SK-N-SH (cell line): ENCODE measurements around the gene RBBP8NL. TPM values are rescaled to one million over a fixed set of nuclear protein-coding genes. Genes with fewer than 3 reads are reported as not detected.

Experiments
- CTCF ChIA-PET: fragments of 300-600, 350-600 bp; formaldehyde crosslinking; extraction: SDS; loops from one replicate; lab custom pipeline; 2021; lab: Yijun Ruan, JAX
- POLR2A ChIA-PET: fragments of 350-600 bp; sonication (Branson Sonifier 250); formaldehyde crosslinking; extraction: SDS; loops from one replicate; lab custom pipeline; 2020; ENCODE audit warnings: antibody characterized with exemption, inconsistent platforms; lab: Yijun Ruan, JAX
- DNase-seq: peaks from one replicate; pipeline ENCODE4 v3.0.0; 2012
- H2AFZ ChIP-seq: fragments of 200-600 bp; sonication (generic); 2 replicates; pipeline ENCODE4 v1.8.1; 2016; ENCODE audit warnings: antibody characterized with exemption, mild to moderate bottlenecking, low read depth
- H3F3A ChIP-seq: fragments of 200-600 bp; sonication (generic); replicated peaks from 2 replicates; pipeline ENCODE3; 2016; ENCODE audit warnings: antibody characterized with exemption, mild to moderate bottlenecking; ENCODE audit not compliant: insufficient read depth
- H3K27ac ChIP-seq, 2 experiments: fragments of 200-500 bp in 1 of 2; fragments of 200-600 bp in 1 of 2; sonication (Bioruptor generic) in 1 of 2; sonication (generic), shearing (Covaris generic) in 1 of 2; 2 replicates each; pipeline versions ENCODE4 v1.5.1 to v1.6.1; 2014 to 2016; ENCODE audit warnings: low read depth in 2 of 2, inconsistent platforms in 1 of 2, low read length in 1 of 2, mild to moderate bottlenecking in 1 of 2, mixed read lengths in 1 of 2
- H3K27me3 ChIP-seq: fragments of 200-600 bp; sonication (generic), shearing (Covaris generic); 2 replicates; pipeline ENCODE4 v1.6.1; 2016; ENCODE audit warnings: mixed run types; ENCODE audit not compliant: insufficient read depth
- H3K36me3 ChIP-seq, 2 experiments: fragments of 200-500 bp in 1 of 2; fragments of 200-600 bp in 1 of 2; sonication (Bioruptor generic) in 1 of 2; sonication (generic) in 1 of 2; replicated peaks in 1 of 2; 2 replicates each; pipeline versions ENCODE3 to v1.5.1; 2014 to 2016; ENCODE audit warnings: low read length in 1 of 2, mild to moderate bottlenecking in 1 of 2; ENCODE audit not compliant: insufficient read depth in 2 of 2, control insufficient read depth in 1 of 2
- H3K4me1 ChIP-seq, 2 experiments: fragments of 200-500 bp in 1 of 2; fragments of 200-600 bp in 1 of 2; sonication (Bioruptor generic) in 1 of 2; sonication (generic), shearing (Covaris generic) in 1 of 2; 2 replicates each; pipeline versions ENCODE4 v1.5.1 to v1.6.1; 2014 to 2016; ENCODE audit warnings: low read depth in 1 of 2, low read length in 1 of 2, mixed run types in 1 of 2; ENCODE audit not compliant: insufficient read depth in 2 of 2, control insufficient read depth in 1 of 2
- H3K4me2 ChIP-seq: fragments of 200-600 bp; sonication (generic), shearing (Covaris generic); 2 replicates; pipeline ENCODE4 v1.6.1; 2017; ENCODE audit warnings: mixed run types
- H3K4me3 ChIP-seq, 2 experiments: fragments of 200-500 bp in 1 of 2; fragments of 200-600 bp in 1 of 2; sonication (Bioruptor generic) in 1 of 2; sonication (generic), shearing (Covaris generic) in 1 of 2; 2 replicates each; pipeline versions ENCODE4 v1.5.1 to v1.8.1; 2014 to 2016; ENCODE audit warnings: low read depth in 2 of 2, inconsistent platforms in 1 of 2, low read length in 1 of 2, mild to moderate bottlenecking in 1 of 2, mixed read lengths in 1 of 2, moderate library complexity in 1 of 2
- H3K79me2 ChIP-seq: fragments of 200-600 bp; sonication (generic); 2 replicates; pipeline ENCODE4 v1.8.1; 2017; ENCODE audit warnings: mild to moderate bottlenecking; ENCODE audit not compliant: insufficient read depth
- H3K9ac ChIP-seq: fragments of 200-600 bp; sonication (generic); 2 replicates; pipeline ENCODE4 v1.6.1; 2017; ENCODE audit warnings: mixed run types
- H3K9me2 ChIP-seq: fragments of 200-600 bp; sonication (generic); 2 replicates; pipeline ENCODE4 v1.6.1; 2017; ENCODE audit warnings: mixed run types
- H3K9me3 ChIP-seq: fragments of 200-600 bp; sonication (generic); 2 replicates; pipeline ENCODE4 v1.6.1; 2017; ENCODE audit warnings: mixed run types, mild to moderate bottlenecking, moderate library complexity
- H4K20me1 ChIP-seq: fragments of 200-600 bp; sonication (generic); 2 replicates; pipeline ENCODE4 v1.6.1; 2017; ENCODE audit warnings: mild to moderate bottlenecking, mixed run types; ENCODE audit not compliant: insufficient read depth
- CHD2 ChIP-seq: fragments of 150-350 bp; IDR thresholded peaks from 2 replicates; pipeline ENCODE4 v1.6.1; 2018; ENCODE audit warnings: low read length; ENCODE audit not compliant: partially characterized antibody
- CTCF ChIP-seq: fragments of 200-600 bp; sonication (generic); IDR thresholded peaks from 2 replicates; pipeline ENCODE4 v1.6.1; 2017; ENCODE audit warnings: antibody characterized with exemption, mild to moderate bottlenecking, moderate library complexity
- ELF1 ChIP-seq: IDR thresholded peaks from 2 replicates; pipeline ENCODE4 v1.4.0; 2012
- EP300 ChIP-seq, 2 experiments: IDR thresholded peaks; 2 replicates each; pipeline versions ENCODE4 v1.4.0 to v1.6.1; 2012; ENCODE audit warnings: borderline replicate concordance in 1 of 2, low read depth in 1 of 2, low read length in 1 of 2
- FOXJ3 ChIP-seq: sonication (generic); formaldehyde crosslinking; IDR thresholded peaks from 2 replicates; pipeline ENCODE4 v1.5.1; 2020; ENCODE audit warnings: mild to moderate bottlenecking, missing genetic modification reagents
- FOXM1 ChIP-seq: IDR thresholded peaks from 2 replicates; pipeline ENCODE4 v1.4.0; 2012; ENCODE audit warnings: low read depth, mild to moderate bottlenecking
- GABPA ChIP-seq: IDR thresholded peaks from 2 replicates; pipeline ENCODE4 v1.4.0; 2012; ENCODE audit warnings: low read depth, mild to moderate bottlenecking
- GATA2 ChIP-seq: sonication (generic); formaldehyde crosslinking; IDR thresholded peaks from 2 replicates; pipeline ENCODE4 v1.5.0; 2020; ENCODE audit warnings: mild to moderate bottlenecking, missing genetic modification reagents
- IRF3 ChIP-seq: fragments of 150-350 bp; IDR thresholded peaks from 2 replicates; pipeline ENCODE4 v1.6.1; 2016; ENCODE audit warnings: mild to moderate bottlenecking, low read depth, low read length
- JUND ChIP-seq: IDR thresholded peaks from 2 replicates; pipeline ENCODE4 v1.4.0; 2012
- MAX ChIP-seq: IDR thresholded peaks from 2 replicates; pipeline ENCODE4 v1.4.0; 2012; ENCODE audit warnings: low read depth
- NFIC ChIP-seq: IDR thresholded peaks from 2 replicates; pipeline ENCODE4 v1.4.0; 2012; ENCODE audit warnings: borderline replicate concordance
- NRF1 ChIP-seq: IDR thresholded peaks from 2 replicates; pipeline ENCODE4 v1.6.1; 2012; ENCODE audit warnings: low read depth, mild to moderate bottlenecking, low read length
- RAD21 ChIP-seq: IDR thresholded peaks from 2 replicates; pipeline ENCODE4 v1.6.1; 2012; ENCODE audit warnings: mild to moderate bottlenecking, low read length
- RCOR1 ChIP-seq: fragments of 150-350 bp; IDR thresholded peaks from 2 replicates; pipeline ENCODE4 v1.6.1; 2017; ENCODE audit warnings: antibody characterized with exemption, low read length
- REST ChIP-seq: IDR thresholded peaks from 2 replicates; pipeline ENCODE4 v1.6.1; 2012; ENCODE audit warnings: mild to moderate bottlenecking, low read depth, low read length, moderate library complexity
- RFX5 ChIP-seq: IDR thresholded peaks from 2 replicates; pipeline ENCODE4 v1.6.1; 2012; ENCODE audit warnings: mild to moderate bottlenecking, improper control_type of control experiment, low read length
- RXRA ChIP-seq: IDR thresholded peaks from 2 replicates; pipeline ENCODE4 v1.4.0; 2012; ENCODE audit warnings: low read depth, mild to moderate bottlenecking, borderline replicate concordance
- SIN3A ChIP-seq: IDR thresholded peaks from 2 replicates; pipeline ENCODE4 v1.6.1; 2012; ENCODE audit warnings: low read depth, mild to moderate bottlenecking, low read length, moderate library complexity, borderline replicate concordance
- TAF1 ChIP-seq: IDR thresholded peaks from 2 replicates; pipeline ENCODE4 v1.6.1; 2012; ENCODE audit warnings: low read depth, mild to moderate bottlenecking, low read length, moderate library complexity, borderline replicate concordance
- TCF12 ChIP-seq: IDR thresholded peaks from 2 replicates; pipeline ENCODE4 v1.4.0; 2012
- TEAD4 ChIP-seq: IDR thresholded peaks from 2 replicates; pipeline ENCODE4 v1.4.0; 2012; ENCODE audit warnings: mild to moderate bottlenecking, borderline replicate concordance; ENCODE audit not compliant: insufficient read depth
- YY1 ChIP-seq: IDR thresholded peaks from 2 replicates; pipeline ENCODE4 v1.4.0; 2012; ENCODE audit warnings: low read depth, mild to moderate bottlenecking
- WGBS: methylation state at CpG from one replicate; pipeline ENCODE4 v1.1.6; 2017; ENCODE audit warnings: low lambda C conversion rate; 5-methylcytosine and 5-hydroxymethylcytosine counted together
- polyA plus RNA-seq, 3 experiments: library from polyadenylated mRNA; depleted of rRNA; stranded (reverse); fragments of >200 nt; gene quantifications; 2 replicates each; pipeline ENCODE4 v1.2.3, GENCODE V29; 2012

RBBP8NL gene
- polyA plus RNA-seq, 1 of the 3 experiments (the other 2 are of a cell fraction): not detected

- peaks cover 17% of the 10 kb centered on the region for H3K27me3 ChIP-seq
- no peaks in the 10 kb centered on the region for H3K36me3 ChIP-seq
- no peaks in the 10 kb centered on the region for H3K9me3 ChIP-seq
- no peaks in the 10 kb centered on the region for H3F3A ChIP-seq
- no peaks in the 10 kb centered on the region for H3K9me2 ChIP-seq
- H2AFZ ChIP-seq: no peak overlapping the region
- CTCF ChIA-PET: interaction anchor here (0.6 to 1.3 kb wide), 2 partner anchors 14 to 72 kb away, joined by 3 read pairs; no protein-coding TSS in a partner anchor
- no peaks in the 10 kb centered on the region for H3K79me2 ChIP-seq
- no peak for DNase-seq
- H3K9ac ChIP-seq: no peak overlapping the region
- 80% methylated on average over 1 of the region's 10 CpGs for WGBS
- no peak overlapping the region for H3K27ac ChIP-seq
- POLR2A ChIA-PET: no interaction called here
- no peaks in the 10 kb centered on the region; a peak in 1 of 4 replicates for H3K4me1 ChIP-seq
- TF ChIP-seq FOXJ3 (CRISPR knock-in tag) (no peak), TCF12 (no peak), RFX5 (no peak), MAX (no peak), JUND (no peak), FOXM1 (no peak), CHD2 (no peak), RAD21 (no peak), RXRA (no peak), EP300 (IDR thresholded peaks at IDR 0.05; ENCODE audit: borderline replicate concordance in 1 of 2, low read depth in 1 of 2, low read length in 1 of 2) (no peak), NFIC (no peak), REST (no peak), TEAD4 (no peak), ELF1 (no peak), GABPA (no peak)
- H3K4me2 ChIP-seq: no peak overlapping the region
- H3K4me3 ChIP-seq: no peak overlapping the region
- H4K20me1 ChIP-seq: no peaks in the 10 kb centered on the region
Observed at GRCh38 chr20:62428002-62428372, 648 bp upstream of the RBBP8NL start.

- H3K9me2 ChIP-seq: no peaks in the 10 kb centered on the region
- no peak overlapping the region for H3K27ac ChIP-seq
- no peak overlapping the region for H2AFZ ChIP-seq
- no peak overlapping the region for H3K9ac ChIP-seq
- POLR2A ChIA-PET: no interaction called here
- 83% methylated on average over 10 of the region's 22 CpGs for WGBS
- no peaks in the 10 kb centered on the region for H3K36me3 ChIP-seq
- TF ChIP-seq TEAD4 (no peak), RAD21 (no peak), GABPA (no peak), CTCF (no peak), TAF1 (no peak), NRF1 (no peak), YY1 (no peak), RCOR1 (no peak), GATA2 (CRISPR knock-in tag) (no peak), IRF3 (no peak), RFX5 (no peak), SIN3A (no peak)
- no peaks in the 10 kb centered on the region for H3K79me2 ChIP-seq
- H3K4me1 ChIP-seq: no peaks in the 10 kb centered on the region; a peak in 1 of 4 replicates
- no peak overlapping the region for H3K4me2 ChIP-seq
- no peak overlapping the region for H3K4me3 ChIP-seq
- CTCF ChIA-PET: interaction anchor here (1.1 kb wide), 1 partner anchor 17 kb away, joined by 3 read pairs; no protein-coding TSS in a partner anchor
- no peaks in the 10 kb centered on the region for H3F3A ChIP-seq
- peaks cover 6% of the 10 kb centered on the region; the same call in 1 of the 2 replicates for H3K27me3 ChIP-seq
- H3K9me3 ChIP-seq: no peaks in the 10 kb centered on the region
- no peaks in the 10 kb centered on the region for H4K20me1 ChIP-seq
- DNase-seq: no peak
Observed at GRCh38 chr20:62426699-62427131, 624 bp downstream of the RBBP8NL start.
